ENCODE data around the gene LRP1.
A peak's percentile ranks its signal among the peaks of the same experiment; 100 is the strongest.
"Not testable (repeated sequence)": the region's sequence is repeated elsewhere in the genome, so short reads cannot be mapped to it uniquely, and the experiment has no call there.

The LRP1 gene

GRCh38 chr12:57111031-57111734, 17.1 kb upstream of the LRP1 start, which contains the start of gene STAT6:
TSS of gene STAT6 (minus strand) at chr12:57111362. CDS start at chr12:57108278, 3,084 bp downstream.
- DNase-seq (ENCODE audit: low read depth), result peak; percentile 68

- no peak for DNase-seq (ENCODE audit: low read depth)
These were observed 15.6 kb upstream of the LRP1 start for GRCh38 chr12:57112492-57113294.

GRCh38 chr12:57116580-57117281, 11.6 kb upstream of the LRP1 start:
- DNase-seq (ENCODE audit: low read depth), result no peak

- no peak for DNase-seq (ENCODE audit: low read depth)
These were observed 9.5 kb upstream of the LRP1 start for GRCh38 chr12:57118711-57119271.

- DNase-seq (ENCODE audit: low read depth), result no peak
These were observed 8.8 kb upstream of the LRP1 start for GRCh38 chr12:57119294-57120085.

GRCh38 chr12:57120718-57121117, 7.6 kb upstream of the LRP1 start:
- not testable (repeated sequence) for DNase-seq (ENCODE audit: low read depth)

GRCh38 chr12:57123813-57124212, 4.5 kb upstream of the LRP1 start:
- DNase-seq (ENCODE audit: low read depth), result no peak

- DNase-seq (ENCODE audit: low read depth), result peak; percentile 61
These were observed 3.9 kb upstream of the LRP1 start for GRCh38 chr12:57124261-57124877.

GRCh38 chr12:57126061-57126460, 2.2 kb upstream of the LRP1 start:
- DNase-seq (ENCODE audit: low read depth), result no peak

- DNase-seq (ENCODE audit: low read depth), result no peak
These were observed 1.7 kb upstream of the LRP1 start for GRCh38 chr12:57126561-57126960.

- peak; percentile 12 for DNase-seq (ENCODE audit: low read depth)
These were observed 1.1 kb upstream of the LRP1 start for GRCh38 chr12:57127101-57127725.

- no peak for DNase-seq (ENCODE audit: low read depth)
These were observed 400 bp downstream of the LRP1 start for GRCh38 chr12:57128519-57129247.

- no peak for DNase-seq (ENCODE audit: low read depth)
These were observed 1.1 kb downstream of the LRP1 start for GRCh38 chr12:57129321-57129842.

GRCh38 chr12:57129889-57130288, 1.6 kb downstream of the LRP1 start:
- DNase-seq (ENCODE audit: low read depth), result no peak

GRCh38 chr12:57130941-57131340, 2.7 kb downstream of the LRP1 start:
- no peak for DNase-seq (ENCODE audit: low read depth)

- no peak for DNase-seq (ENCODE audit: low read depth)
These were observed 3.8 kb downstream of the LRP1 start for GRCh38 chr12:57131896-57132744.

GRCh38 chr12:57133013-57133569, 4.8 kb downstream of the LRP1 start:
- no peak for DNase-seq (ENCODE audit: low read depth)

GRCh38 chr12:57133916-57134315, 5.6 kb downstream of the LRP1 start:
- DNase-seq (ENCODE audit: low read depth), result no peak

Measured in activated T-helper 9 cell treated with anti-CD3 and anti-CD28 coated beads, Interleukin-2, amount 50 U/mL, for 16 hours (primary cell).